ENCODE data around the gene MST1.
A peak's percentile ranks its signal among the peaks of the same experiment; 100 is the strongest.

MST1 gene

DNA sequence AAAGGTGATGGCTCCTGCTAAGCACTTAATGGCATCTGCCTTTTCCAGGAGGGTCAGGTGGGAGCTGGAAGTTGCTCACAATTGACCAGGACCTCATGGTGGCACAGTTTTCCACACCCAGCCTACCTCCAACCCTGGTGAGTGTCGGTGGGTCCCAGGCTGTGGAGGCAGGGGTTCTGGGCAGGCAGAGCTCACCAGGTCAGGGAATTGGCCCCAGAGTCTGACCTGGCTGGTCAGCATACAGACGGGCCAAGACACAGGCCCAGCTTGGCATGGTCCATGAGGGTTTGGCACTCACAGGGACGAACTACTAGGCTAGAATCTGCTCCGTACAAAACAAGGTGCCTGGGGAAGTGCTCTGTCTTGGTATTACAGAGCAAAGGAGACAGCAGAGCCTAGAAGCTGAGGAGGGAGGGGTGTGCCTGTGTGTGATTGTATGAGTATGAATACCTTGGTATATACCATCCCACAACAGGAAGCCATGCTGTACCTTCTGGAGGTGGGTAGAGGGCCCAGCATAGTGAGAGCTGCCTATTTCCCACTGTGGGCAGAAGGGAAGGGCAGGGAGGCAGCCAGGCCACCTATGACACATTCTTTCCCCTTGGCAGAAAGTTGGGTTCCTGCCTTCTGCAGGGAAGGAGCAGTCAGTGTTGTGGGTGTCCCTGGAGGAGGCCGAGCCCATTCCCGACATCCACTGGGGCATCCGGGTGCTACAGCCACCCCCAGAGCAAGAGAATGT, 8.6 kb downstream of the MST1 start:
- peaks cover 65% of the 10 kb centered on the region for H3K36me3 ChIP-seq (replicated peaks; ENCODE audit: low read depth, low read length)
- no peaks in the 10 kb centered on the region for H3K9me3 ChIP-seq (ENCODE audit: insufficient read depth, low read length)
- no peaks in the 10 kb centered on the region for H3K4me1 ChIP-seq (ENCODE audit: low read length)
- H3K79me2 ChIP-seq (ENCODE audit: low read length): peaks cover 5% of the 10 kb centered on the region; the same call in 1 of the 2 replicates
- H3K27ac ChIP-seq (ENCODE audit: low read length): no peak overlapping the region
- H3K9ac ChIP-seq (ENCODE audit: low read length): no peak overlapping the region
- no peaks in the 10 kb centered on the region for H4K20me1 ChIP-seq (ENCODE audit: insufficient read depth, low read length)
- H2AFZ ChIP-seq (ENCODE audit: low read depth, low read length): no peak overlapping the region
- no peaks in the 10 kb centered on the region for H3K27me3 ChIP-seq (ENCODE audit: low read depth, low read length)
- no peak overlapping the region for H3K4me2 ChIP-seq (ENCODE audit: low read length)
- TF ChIP-seq EZH2phosphoT487 (IDR thresholded peaks at IDR 0.05; ENCODE audit: low read depth): no peak
- TF ChIP-seq, protein P1, sequence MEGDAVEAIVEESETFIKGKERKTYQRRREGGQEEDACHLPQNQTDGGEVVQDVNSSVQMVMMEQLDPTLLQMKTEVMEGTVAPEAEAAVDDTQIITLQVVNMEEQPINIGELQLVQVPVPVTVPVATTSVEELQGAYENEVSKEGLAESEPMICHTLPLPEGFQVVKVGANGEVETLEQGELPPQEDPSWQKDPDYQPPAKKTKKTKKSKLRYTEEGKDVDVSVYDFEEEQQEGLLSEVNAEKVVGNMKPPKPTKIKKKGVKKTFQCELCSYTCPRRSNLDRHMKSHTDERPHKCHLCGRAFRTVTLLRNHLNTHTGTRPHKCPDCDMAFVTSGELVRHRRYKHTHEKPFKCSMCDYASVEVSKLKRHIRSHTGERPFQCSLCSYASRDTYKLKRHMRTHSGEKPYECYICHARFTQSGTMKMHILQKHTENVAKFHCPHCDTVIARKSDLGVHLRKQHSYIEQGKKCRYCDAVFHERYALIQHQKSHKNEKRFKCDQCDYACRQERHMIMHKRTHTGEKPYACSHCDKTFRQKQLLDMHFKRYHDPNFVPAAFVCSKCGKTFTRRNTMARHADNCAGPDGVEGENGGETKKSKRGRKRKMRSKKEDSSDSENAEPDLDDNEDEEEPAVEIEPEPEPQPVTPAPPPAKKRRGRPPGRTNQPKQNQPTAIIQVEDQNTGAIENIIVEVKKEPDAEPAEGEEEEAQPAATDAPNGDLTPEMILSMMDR (IDR thresholded peaks at IDR 0.05; ENCODE audit: low read depth, low read length): no peak
- no peak overlapping the region for H3K4me3 ChIP-seq (ENCODE audit: low read length)

DNA sequence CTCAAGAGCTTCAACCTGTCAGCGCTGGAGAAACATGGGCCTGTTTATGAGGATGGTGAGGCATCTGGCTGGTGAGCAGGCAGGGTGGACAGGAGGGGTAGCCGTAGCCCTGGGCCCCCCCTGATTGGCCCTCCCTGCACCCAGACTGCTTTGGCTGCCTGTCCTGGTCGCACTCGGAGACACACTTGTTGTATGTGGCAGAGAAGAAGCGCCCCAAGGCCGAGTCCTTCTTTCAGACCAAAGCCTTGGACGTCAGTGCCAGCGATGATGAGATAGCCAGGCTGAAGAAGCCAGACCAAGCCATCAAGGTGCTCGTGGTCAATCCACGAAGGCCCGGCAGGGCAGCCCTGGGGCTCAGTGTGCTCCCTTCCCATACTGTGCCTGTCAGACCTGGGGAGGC, 13.4 kb downstream of the MST1 start:
- no peak overlapping the region for H3K27ac ChIP-seq (ENCODE audit: low read length)
- peaks cover 4% of the 10 kb centered on the region; the same call in 1 of the 2 replicates for H4K20me1 ChIP-seq (ENCODE audit: insufficient read depth, low read length)
- peaks cover 12% of the 10 kb centered on the region for H3K4me1 ChIP-seq (ENCODE audit: low read length)
- no peaks in the 10 kb centered on the region for H3K9me3 ChIP-seq (ENCODE audit: insufficient read depth, low read length)
- H3K79me2 ChIP-seq (ENCODE audit: low read length): peaks cover 31% of the 10 kb centered on the region
- no peak overlapping the region for H3K4me2 ChIP-seq (ENCODE audit: low read length)
- H2AFZ ChIP-seq (ENCODE audit: low read depth, low read length): no peak overlapping the region
- no peak for TF ChIP-seq EZH2phosphoT487 (IDR thresholded peaks at IDR 0.05; ENCODE audit: low read depth)
- TF ChIP-seq, protein P1 (IDR thresholded peaks at IDR 0.05; ENCODE audit: low read depth, low read length): no peak
- H3K4me3 ChIP-seq (ENCODE audit: low read length): no peak overlapping the region
- no peaks in the 10 kb centered on the region for H3K27me3 ChIP-seq (ENCODE audit: low read depth, low read length)
- H3K36me3 ChIP-seq (replicated peaks; ENCODE audit: low read depth, low read length): peaks cover 45% of the 10 kb centered on the region
- no peak overlapping the region for H3K9ac ChIP-seq (ENCODE audit: low read length)

DNA sequence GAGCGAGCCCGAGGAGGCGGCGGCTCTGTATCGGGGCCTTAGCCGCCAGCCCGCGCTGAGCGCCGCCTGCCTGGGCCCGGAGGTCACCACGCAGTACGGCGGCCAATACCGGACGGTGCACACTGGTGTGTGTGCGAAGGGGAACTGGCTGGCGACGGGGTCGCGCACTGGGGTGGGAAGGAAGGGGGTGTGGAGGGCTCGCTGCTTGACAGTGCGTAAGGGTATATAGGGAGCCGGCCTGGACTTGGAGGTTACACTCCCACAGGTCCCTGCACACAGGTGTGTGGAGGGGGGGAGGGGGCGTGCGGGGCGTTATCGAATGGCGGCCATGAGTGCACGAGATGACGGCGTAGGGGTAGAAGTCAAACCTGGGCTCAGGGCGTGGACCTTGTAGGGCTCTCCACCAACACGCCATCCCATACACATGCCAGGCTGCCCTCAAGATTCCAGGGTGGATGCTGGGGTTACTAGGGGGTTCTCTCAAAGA, 14.7 kb downstream of the MST1 start:
- Histone ChIP-seq H3K79me2 (ENCODE audit: low read length) (peaks cover 31% of the 10 kb centered on the region), H3K27ac (ENCODE audit: low read length) (peak overlapping the region; percentile 78), H3K9ac (ENCODE audit: low read length) (peak overlapping the region; percentile 94), H2AFZ (ENCODE audit: low read depth, low read length) (no peak overlapping the region; the same call in 1 of the 2 replicates), H3K9me3 (ENCODE audit: insufficient read depth, low read length) (no peaks in the 10 kb centered on the region), H3K4me3 (ENCODE audit: low read length) (peak overlapping the region; percentile 95), H3K36me3 (replicated peaks; ENCODE audit: low read depth, low read length) (peaks cover 38% of the 10 kb centered on the region), H4K20me1 (ENCODE audit: insufficient read depth, low read length) (peaks cover 4% of the 10 kb centered on the region; the same call in 1 of the 2 replicates), H3K4me2 (ENCODE audit: low read length) (peak overlapping the region; percentile 90), H3K4me1 (ENCODE audit: low read length) (peaks cover 12% of the 10 kb centered on the region), H3K27me3 (ENCODE audit: low read depth, low read length) (no peaks in the 10 kb centered on the region)
- TF ChIP-seq, protein P1 (IDR thresholded peaks at IDR 0.05; ENCODE audit: low read depth, low read length): no peak
- TF ChIP-seq EZH2phosphoT487 (IDR thresholded peaks at IDR 0.05; ENCODE audit: low read depth): no peak

DNA sequence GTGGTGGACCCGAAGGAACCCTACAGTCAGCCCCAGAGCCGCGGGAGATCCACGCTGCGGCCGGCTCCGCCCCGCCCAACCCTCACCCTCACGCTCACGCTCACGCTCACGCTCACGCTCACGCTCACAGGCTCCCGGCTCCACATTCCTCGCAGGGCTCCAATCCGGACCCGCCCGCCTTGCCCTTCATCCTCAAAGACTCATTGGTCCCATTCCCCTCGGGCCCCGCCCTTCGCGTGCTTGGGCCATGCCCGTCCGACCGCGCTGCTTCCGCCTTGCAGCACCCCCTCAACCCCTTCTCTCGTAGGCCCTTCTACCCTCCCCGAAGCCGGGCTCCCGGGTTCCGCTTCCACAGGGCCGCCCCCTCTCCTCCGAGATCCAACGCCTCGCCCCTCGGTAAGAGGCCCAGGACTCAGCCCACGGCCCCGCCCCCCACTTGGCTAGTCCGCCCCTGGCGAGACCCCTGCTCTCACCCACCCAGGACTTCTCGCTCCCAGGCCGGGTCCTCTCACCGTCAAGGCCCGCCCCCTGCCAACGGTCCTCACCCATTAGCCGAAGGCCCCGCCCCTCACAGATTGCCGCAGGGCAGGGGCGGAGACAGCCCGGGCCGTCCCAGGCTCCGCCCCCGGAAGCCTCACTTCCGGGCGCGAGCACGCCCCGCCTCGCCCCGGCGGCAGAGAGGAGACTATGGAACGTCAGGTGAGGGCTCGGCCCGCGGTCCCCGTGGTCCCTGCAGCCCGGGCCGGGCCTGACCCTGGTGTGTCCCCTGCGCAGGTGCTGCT, 15.4 kb downstream of the MST1 start, which contains the start of gene APEH:
Gene APEH, plus strand, starts transcription at position 637 of the 782 bp plus-strand sequence. Its CDS starts 51 bp downstream, at position 688.
- Histone ChIP-seq H3K4me2 (ENCODE audit: low read length) (peak within 1 kb of the TSS; percentile 96), H3K79me2 (ENCODE audit: low read length) (peaks cover 31% of the 10 kb centered on the region), H2AFZ (ENCODE audit: low read depth, low read length) (peak within 1 kb of the TSS; percentile 51; the same call in 1 of the 2 replicates), H3K27me3 (ENCODE audit: low read depth, low read length) (no peaks in the 10 kb centered on the region), H3K27ac (ENCODE audit: low read length) (peak within 1 kb of the TSS; percentile 78), H4K20me1 (ENCODE audit: insufficient read depth, low read length) (peaks cover 4% of the 10 kb centered on the region; the same call in 1 of the 2 replicates), H3K9me3 (ENCODE audit: insufficient read depth, low read length) (no peaks in the 10 kb centered on the region), H3K4me3 (ENCODE audit: low read length) (peak within 1 kb of the TSS; percentile 95), H3K9ac (ENCODE audit: low read length) (peak within 1 kb of the TSS; percentile 94), H3K4me1 (ENCODE audit: low read length) (peaks cover 12% of the 10 kb centered on the region), H3K36me3 (replicated peaks; ENCODE audit: low read depth, low read length) (peaks cover 32% of the 10 kb centered on the region)
- no peak for TF ChIP-seq EZH2phosphoT487 (IDR thresholded peaks at IDR 0.05; ENCODE audit: low read depth)
- TF ChIP-seq, protein P1 (IDR thresholded peaks at IDR 0.05; ENCODE audit: low read depth, low read length): no peak
